Heart left ventricle (tissue), 13 donors: ENCODE data around the gene ZNF440.

Experiments
- CTCF ChIP-seq, 12 donors: fragments of 200-600 bp; sonication (generic) in 4 of 12; IDR thresholded peaks; one replicate each; pipeline versions ENCODE4 v1.5.0 to v1.8.0; 2018 to 2022; ENCODE audit warnings: antibody characterized with exemption in 12 of 12, mild to moderate bottlenecking in 5 of 12
- POLR2A ChIP-seq, 2 donors: fragments of 450-650 bp; IDR thresholded peaks; one replicate each; pipeline ENCODE4 v1.6.1; 2017; ENCODE audit warnings: antibody characterized with exemption in 2 of 2, mild to moderate bottlenecking in 2 of 2, moderate library complexity in 2 of 2
- donor health status: ischemic (EF 13 %, LVEDD 7.1; RV severe dilation, severe dysfunction).
- donor health status: DM: no; HTN: yes; CAD: no.
- donor health status: DM: no; HTN: no; CAD: no.
- donor health status: ischemic (EF 25% LVEDD 6.9; RV normal size, moderate dysfunction).
- donor health status: ischemic (EF 25% LVEDD 5.7; RV mildly dilated, moderate dysfunction).
- donor health status: ischemic (EF 35%, LVEDD 5.7; RV mildly dilated, moderate dysfunction).
- donor health status: nonischemic (EF 11% LVEDD 7.7; RV severe dilation, severe dysfunction).
- donor health status: DM: yes; HTN: yes; CAD: no.
- donor health status: PGD.
- donor health status: ischemic (EF 29% LVEDD 5.4; RV normal size, mild dysfunction).
- donor health status: nonischemic (EF 23%, LVEDD 6.1; RV moderate dilation, normal function).

GRCh38 chr19:11813703-11814028 lies 407 bp upstream of the ZNF440 start:
- TF ChIP-seq CTCF (IDR thresholded peaks at IDR 0.05) (no peak), POLR2A (IDR thresholded peaks at IDR 0.05) (no peak)
